HG02885 (cell line): ENCODE results near the gene PLEK.
"Not testable (repeated sequence)": the region's sequence is repeated elsewhere in the genome, so short reads cannot be mapped to it uniquely, and the experiment has no call there.

ENCODE experiments used
- ATAC-seq: cut with Tn5 transposase; IDR thresholded peaks from one replicate; pipeline ENCODE4 v1.9.1; 2021; ENCODE audit warnings: mild to moderate bottlenecking; ENCODE audit not compliant: unreplicated experiment, poor library complexity

The PLEK gene

DNA sequence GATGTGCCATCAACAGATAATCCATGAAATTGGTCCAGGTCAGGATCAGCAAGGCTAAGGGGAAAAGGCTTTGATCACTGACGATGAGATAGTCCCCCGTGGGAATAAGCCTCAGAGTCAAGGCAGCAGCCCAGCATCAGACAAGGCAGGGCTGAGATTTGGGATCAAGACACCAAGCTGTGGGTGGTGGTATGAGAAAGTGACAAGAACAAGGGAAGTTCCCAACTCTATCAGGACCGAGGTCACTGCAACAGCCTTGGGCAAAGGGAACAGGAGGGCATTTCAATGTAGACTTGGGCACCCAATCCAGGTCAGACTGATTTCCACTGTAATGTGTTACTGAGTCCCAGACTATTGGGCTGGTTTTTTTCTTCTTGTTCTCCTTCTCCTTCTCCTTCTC is 18.7 kb downstream of the PLEK start:
- no peak for ATAC-seq

DNA sequence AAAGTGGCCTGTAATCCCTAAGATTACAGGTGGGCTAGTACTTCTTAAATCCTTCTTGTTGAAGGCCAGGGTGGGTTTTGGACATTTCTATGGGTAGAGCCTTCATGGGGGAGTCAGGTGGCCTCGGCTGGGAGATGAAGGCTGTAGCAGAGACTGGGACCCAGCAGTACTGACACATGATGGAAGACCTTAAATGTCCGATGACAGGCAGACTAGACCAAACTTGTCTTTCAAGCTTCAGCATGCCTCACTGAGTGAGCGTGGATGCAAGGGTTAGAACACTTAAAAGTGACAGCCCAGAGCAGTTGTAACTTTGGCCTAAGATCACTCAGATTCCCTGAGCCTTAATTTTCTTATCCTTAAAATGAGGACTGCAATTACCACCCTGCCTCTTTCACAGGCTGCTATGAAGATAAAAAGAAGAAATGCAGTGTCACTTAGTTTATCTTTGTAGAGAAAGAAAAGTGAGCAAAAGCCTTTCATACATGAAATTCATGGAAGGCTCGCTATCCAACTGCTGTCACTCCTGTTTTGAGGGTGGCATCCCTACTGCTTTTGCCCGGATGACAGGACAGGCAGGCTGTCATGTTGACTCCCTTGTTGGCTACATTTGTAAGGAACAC is 19.5 kb downstream of the PLEK start:
- no peak for ATAC-seq

DNA sequence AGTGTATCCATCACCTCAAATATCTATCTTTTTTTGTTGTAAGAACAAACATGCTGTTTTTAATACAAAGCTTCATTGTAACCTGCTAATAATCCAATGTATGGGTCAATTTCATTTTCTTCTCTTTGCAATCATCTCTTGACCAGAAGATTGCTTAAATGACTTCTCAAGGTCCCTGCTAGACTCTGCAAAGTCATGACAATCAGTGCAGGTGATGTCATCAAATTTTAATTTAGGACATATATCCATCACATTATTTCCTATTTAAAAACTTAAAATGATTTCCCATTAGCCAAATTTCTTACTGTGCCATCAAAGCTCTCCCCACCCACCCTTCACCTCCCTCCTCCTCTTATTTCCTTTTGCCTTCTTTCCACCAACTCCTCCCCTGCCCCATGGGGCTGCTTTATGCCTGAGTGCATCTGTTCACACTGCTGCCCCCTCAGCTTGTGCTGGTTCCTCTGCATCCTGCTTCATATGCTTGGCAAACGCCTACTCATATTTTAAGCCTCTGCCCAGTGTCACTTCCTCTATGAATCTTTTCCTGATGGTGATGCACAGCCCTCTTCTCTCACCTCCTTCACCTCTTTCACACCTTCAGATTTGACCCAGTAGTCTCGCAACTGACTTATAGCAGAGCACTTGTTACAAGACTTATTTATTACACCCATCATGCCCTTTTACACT is 20.3 kb downstream of the PLEK start:
- ATAC-seq: peak; percentile 61

DNA sequence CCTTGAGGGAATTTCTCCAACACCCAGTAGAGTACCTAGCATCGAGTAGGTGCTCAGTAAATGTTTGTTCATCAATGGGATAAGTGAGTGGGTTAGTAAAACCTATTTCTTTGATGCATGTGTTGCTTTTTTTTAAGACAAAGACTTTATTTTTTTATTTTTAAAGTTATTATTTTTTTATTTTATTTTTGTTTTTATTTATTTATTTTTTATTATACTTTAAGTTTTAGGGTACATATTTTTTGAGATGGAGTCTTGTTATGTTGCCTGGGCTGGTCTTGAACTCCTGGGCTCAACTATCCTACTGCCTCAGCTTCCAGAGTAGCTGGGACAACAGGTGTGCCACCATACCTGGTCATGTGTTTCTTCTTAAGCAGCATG is 20.8 kb downstream of the PLEK start:
- no peak for ATAC-seq

DNA sequence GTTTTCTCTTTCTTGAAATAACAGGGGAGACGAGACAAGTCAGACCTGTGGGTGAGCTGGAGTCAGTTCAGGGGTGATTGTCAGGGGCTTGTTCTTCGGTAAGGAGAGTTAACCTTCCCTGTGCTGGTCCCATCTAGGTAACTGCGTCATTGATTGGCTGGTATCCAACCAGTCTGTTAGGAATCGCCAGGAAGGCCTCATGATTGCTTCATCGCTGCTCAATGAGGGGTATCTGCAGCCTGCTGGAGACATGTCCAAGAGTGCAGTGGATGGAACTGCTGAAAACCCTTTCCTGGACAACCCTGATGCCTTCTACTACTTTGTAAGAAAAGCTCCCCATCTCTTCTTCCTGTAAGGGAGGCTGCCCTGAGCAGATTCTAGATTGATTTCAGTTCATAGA is 21.3 kb downstream of the PLEK start:
- no peak for ATAC-seq

DNA sequence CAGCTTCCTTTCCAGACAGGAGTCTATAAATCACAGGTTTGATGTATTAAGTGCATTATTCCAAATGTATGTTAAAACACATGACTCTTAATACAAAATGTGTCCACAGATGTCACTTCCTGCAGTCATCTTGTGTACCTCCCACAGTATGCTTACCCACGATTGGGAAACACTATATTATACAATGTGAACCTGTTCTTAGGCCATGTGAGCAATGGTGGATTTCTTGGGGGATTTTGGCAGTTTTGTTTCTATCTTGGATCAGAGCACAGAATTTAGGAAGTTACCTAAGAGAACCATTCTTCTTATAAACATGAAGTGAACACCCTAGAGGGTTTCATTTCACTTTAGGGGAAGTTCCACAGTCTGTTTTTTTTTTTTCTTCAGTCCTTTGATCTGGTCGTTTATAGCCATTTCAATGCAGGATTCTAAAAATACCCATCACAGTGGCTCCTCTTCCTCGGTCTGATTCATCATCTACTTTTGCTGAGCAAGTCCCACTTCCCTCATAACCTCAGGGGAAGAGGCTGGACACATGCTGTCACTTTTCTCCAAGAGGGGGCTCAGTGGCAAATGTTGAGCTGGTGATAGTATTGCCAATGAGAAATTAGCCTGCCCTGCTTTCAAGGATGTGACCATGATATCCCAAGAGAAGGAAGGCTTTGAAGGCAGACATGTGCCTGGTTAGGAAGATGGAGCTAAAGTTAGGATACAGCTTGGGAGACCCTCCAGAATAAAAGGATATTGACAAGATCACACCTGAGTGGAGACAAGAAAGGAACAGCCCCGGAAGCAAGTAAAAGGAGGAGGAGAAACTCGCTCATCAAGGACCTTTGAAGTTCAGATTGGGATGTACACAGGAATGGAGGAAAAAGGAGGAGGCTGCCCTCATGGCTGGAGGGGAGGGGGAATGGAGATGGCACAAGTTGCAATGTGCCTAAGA is 22.6 kb downstream of the PLEK start:
- peak; percentile 60 for ATAC-seq

DNA sequence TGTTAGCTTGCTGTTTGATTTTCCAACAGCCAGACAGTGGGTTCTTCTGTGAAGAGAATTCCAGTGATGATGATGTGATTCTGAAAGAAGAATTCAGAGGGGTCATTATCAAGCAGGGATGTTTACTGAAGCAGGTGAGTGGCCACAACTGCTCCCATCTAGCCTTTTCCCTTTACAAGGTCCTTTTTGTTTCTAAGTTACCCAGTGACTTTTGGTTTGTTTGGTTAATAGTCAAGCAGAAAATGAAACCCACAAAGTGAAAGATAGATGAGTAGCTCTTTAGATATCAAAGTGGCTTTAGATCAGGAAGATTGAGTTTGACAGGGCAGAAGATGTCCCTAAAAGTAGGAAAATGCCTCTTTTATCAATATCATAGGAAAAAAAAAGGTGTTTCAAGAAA is 23.3 kb downstream of the PLEK start:
- peak; percentile 32 for ATAC-seq

DNA sequence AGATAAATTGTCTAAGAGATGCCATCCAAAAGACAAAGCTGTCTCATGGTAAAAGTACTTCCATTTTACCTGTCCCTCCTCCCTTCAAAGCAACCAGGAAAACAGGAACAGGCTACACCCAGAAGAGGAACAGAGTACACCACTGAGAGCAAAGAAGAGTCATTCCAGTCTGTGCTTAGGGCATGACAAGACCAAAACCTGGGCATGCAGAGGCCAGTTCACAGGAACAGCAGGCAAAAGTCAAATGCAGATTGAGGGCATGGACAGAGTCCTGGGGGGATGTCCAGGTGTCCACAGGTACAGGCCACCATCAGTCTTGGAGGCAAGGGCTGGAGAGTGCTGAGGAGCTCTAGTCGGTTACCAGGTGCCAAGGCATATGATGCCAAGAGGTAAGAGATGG is 23.7 kb downstream of the PLEK start:
- ATAC-seq: peak; percentile 20

DNA sequence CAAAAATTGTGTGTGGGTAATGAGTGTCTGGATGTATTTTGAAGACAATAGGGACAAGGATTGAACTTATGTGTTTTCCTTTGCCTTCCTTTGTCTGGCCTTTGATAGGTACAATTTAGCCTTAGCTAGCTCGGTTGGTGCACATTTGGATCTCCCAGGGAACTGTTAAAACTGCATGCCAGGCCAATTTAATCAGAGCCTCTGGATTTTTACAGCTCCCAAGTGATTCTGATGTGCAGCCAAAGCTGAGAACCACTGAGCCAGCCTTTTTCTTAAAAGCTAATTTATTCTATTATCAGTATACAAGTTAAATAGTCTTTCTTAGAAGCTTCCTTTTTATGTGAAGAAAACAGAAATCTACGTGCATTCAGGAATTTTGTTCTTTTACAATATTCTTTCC is 25.0 kb downstream of the PLEK start:
- ATAC-seq: no peak

DNA sequence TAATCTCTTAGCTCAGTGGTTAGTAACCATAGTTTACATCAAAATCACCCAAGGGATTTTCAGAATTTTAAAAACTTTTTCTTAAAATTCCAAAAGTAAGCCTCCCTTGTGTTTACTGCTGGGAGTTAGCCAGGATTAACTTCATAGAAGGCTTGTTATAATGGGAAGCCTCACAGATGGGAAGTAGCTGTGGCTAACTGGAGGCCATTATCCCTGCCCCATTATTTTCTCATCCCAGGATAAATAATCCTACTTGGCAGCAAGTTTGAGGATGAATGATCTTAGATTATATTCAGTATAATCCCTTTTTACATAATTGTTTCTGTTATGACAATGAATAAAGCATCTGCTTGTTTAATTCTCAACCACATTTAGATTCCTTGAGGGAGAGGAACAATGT is 25.5 kb downstream of the PLEK start:
- ATAC-seq: no peak

DNA sequence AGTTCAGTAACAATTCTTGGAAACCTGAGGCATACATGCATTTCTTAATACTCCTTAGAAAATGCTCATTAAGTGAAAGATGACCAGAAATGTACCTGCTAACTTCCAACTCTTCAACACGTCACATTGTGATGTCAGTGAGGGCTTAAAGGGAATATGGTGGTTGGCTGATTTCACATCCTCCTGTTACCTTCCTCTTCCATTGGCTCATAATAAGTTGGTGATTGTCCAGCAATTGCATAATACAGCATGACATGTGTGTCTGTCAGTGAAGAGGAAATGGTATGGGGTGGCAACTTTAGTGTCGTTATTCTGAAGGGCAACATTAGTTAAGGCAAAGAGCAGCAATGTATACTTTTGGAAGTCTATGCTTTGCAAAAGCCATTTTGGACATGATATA is 26.0 kb downstream of the PLEK start:
- ATAC-seq: no peak

DNA sequence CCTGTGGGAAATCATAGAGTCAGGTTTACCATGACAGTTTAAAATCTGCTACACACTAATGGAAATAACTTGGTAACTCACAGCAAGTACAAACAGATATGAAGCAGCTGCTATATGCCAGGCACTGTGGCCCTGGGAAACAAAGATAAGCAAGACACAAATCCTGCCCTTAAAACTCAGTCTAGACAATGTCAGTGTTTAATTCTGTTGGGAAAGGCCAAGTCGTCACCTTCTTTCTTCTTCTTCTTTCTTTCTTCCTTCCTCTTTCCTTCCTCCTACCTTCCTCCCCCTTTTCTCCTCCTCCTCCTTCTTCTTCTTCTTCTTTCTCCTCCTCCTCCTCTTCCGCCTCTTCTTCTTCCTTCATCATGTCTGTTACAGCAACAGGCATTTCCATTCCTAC is 26.8 kb downstream of the PLEK start:
- no peak for ATAC-seq

DNA sequence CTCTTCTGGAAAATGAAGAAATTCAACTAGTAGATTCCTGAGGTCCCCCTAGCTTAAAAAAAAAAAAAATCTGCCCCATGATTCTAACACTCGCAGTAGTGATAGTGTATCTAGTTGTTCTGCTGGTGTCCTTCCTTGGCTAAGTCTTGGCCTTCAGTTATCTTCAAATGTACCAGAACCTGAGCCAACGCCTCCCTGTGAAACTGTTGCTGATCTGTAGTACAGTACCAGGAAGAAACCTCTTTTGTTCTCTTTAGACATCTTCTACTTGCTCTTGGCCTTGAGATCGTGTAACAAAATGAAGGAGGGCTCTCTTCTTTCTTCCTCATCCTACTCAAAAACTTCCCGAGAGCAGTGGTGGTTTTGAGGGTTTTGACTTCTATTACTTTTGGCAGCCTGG is 31.0 kb downstream of the PLEK start:
- no peak for ATAC-seq

DNA sequence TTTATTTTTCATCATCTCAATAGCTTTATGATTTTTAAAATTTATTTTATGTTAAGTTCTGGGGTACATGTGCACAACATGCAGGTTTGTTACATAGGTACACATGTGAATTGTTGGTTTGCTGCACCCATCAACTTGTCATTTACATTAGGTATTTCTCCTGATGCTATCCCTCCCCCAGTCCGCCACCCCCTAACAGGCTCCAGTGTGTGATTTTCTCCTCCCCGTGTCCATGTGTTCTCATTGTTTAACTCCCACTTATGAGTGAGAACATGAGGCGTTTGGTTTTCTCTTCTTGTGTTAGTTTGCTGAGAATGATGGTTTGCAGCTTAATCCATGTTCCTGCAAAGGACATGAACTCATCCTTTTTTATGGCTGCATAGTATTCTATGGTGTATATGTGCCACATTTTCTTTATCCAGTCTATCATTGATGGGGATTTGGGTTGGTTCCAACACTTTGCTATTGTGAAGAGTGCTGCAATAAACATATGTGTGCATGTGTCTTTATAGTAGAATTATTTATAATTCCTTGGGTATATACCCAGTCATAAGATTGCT is 32.7 kb downstream of the PLEK start:
- not testable (repeated sequence) for ATAC-seq

DNA sequence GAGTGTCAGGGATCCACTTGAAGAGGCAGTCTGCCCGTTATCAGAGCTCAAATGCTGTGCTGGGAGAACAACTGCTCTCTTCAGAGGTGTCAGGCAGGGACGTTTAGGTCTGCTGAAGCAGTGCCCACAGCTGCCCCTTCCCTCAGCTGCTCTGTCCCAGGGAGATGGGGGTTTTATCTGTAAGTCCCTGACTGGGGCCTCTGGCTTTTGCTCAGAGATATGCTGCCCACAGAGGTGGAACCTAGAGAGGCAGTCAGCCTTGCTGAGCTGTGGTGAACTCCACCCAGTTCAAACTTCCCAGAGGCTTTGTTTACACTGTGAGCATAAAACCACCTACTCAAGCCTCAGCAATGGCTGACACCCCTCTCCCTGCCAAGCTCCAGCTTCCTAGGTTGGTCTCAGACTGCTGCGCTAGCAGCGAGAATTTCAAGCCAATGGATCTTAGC is 38.1 kb downstream of the PLEK start:
- ATAC-seq: peak; percentile 78

DNA sequence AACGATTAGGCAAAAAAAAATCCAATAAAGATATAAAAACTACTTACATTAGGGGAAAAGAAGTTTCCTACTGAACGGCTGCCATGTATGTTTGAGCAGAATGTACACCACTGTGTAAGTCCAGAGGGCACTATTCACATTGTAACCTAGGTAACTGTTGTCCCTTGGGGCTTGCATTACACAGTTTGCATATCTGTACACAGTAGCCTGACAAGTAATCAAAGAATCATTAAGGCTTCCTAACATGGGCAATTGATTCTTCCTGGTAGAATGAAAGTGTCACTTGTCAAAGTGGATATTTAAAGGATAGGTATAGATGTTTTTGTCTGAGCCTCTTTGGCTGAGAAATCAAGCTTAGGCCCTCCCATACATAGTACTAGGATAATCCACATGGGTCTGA is 39.1 kb downstream of the PLEK start:
- ATAC-seq: no peak

DNA sequence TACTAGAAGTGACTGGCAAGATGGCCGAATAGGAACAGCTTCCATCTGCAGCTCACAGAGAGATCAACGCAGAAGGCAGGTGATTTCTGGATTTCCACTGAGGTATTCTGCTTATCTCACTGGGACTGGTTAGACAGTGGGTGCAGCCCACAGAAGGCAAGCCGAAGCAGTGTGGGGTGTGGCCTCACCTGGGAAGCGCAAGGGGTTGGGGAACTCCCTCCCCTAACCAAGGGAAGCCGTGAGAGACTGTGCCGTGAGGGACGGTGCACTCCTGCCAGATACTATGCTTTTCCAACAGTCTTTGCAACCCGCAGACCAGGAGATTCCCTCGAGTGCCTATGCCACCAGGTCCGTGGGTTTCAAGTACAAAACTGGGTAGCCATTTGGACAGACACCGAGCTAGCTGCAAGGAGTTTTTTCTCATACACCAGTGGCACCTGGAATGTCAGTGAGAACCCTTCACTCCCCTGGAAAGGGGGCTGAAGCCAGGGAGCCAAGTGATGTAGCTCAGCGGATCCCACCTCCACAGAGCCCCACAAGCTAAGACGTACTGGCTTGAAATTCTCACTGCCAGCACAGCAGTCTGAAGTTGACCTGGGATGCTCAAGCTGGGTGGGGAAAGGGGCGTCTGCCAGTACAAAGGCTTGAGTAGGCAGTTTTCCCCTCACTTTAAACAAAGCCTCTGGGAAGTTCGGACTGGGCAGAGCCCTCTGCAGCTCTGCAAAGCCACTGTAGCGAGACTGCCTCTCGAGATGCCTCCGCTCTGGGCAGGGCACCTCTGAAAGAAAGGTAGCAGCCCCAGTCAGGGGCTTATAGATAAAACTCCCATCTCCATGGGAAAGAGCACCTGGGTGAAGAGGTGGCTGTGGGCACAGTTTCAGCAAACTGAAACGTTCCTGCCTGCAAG is 40.1 kb downstream of the PLEK start:
- ATAC-seq: no peak

DNA sequence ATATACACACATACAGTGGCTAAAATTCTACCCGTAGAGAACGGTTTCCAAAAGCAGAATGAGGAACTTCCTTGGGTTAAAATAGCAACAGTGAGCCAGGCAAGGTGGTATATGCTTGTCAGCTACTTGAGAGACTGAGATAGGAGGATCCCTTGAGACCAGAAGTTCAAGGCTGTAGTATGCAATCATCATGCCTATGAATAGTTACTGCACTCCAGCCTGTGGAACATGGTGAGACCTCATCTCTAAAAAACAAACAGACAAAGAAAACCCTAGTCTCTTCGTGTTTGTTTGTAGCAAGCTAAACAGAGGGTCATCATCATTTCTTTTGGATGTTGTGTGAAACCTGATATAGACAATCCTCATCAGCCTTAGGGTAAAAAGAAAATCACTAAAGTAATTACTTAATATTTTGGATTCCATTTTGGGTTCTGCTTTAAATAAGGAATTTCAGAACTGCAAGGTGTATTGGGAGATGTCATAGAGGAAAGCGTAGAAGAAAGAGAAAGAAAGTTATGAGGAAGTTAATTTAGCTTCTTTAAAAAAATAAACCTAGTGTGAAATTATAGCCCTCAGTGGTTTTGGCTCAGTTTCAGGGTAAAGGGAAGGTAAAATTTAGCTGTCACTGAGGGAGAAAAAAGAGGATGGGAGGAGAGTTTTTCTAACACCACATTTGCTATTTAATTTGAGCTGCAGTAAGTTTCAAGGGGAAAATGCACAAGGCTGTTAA is 46.5 kb downstream of the PLEK start:
- peak; percentile 94 for ATAC-seq

DNA sequence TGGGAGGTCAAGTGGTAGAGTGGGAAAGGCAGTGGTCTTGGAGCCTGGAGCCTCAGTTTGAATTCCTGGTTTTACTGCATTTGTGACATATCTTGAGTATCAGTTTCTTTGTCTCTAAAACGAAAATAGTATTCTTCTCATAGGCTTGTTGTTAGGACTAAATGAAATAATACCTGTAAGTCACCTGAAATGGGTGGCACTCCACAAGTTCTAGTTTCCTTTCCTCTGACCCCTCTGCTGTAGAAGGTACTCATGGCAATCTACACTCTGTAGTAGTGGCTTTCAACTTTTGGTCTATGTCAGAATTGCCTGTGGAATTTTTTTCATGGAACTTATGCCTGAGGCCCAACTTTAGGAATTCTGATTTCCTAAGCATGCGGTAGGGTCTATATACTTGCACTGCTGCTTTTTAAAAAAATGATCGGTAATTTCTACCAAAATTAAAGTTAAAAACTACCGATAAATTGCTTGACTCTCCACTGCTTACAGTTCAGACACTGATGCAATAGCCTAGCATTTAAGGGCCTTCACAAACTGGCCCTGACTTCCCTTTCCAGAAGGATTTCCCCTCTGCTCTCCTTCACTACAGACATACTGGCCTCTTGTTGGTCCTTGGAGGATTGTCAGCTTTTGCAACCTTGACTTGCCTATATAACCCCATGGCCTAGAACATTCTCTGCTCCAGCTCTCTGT is 47.2 kb downstream of the PLEK start:
- peak; percentile 41 for ATAC-seq
